Keratinocyte (primary cell): ENCODE results near the gene ARHGAP24. TPM values are rescaled to one million over a fixed set of nuclear protein-coding genes. Genes with fewer than 3 reads are reported as not detected.

Source experiments
- DNase-seq: peaks from one replicate; pipeline ENCODE4 v3.0.0-alpha.2; 2011; ENCODE audit warnings: low read depth, missing footprints, low spot score
- FAIRE-seq: peaks from 2 replicates; lab custom pipeline; 2011; peaks lifted over from hg19 to GRCh38; lab: Jason Lieb, UNC
- H2AFZ ChIP-seq: 2 replicates; pipeline ENCODE4 v1.6.0; 2012; ENCODE audit warnings: low read length, control low read depth, inconsistent platforms; ENCODE audit not compliant: control insufficient read depth
- H3K27ac ChIP-seq: 2 replicates; pipeline ENCODE4 v1.5.1; 2011; ENCODE audit warnings: low read length; ENCODE audit not compliant: control insufficient read depth, insufficient read depth
- H3K27me3 ChIP-seq: 3 replicates; pipeline ENCODE4 v1.6.0; 2011; ENCODE audit warnings: low read length; ENCODE audit not compliant: control insufficient read depth, insufficient read depth; ENCODE audit errors: extremely low read depth
- H3K36me3 ChIP-seq, 2 experiments: 2 replicates in 1 of 2; 3 replicates in 1 of 2; pipeline ENCODE4 v1.5.1; 2011; ENCODE audit warnings: low read length in 2 of 2, mild to moderate bottlenecking in 1 of 2; ENCODE audit not compliant: control insufficient read depth in 2 of 2, insufficient read depth in 2 of 2; ENCODE audit errors: extremely low read depth in 1 of 2
- H3K4me1 ChIP-seq: 3 replicates; pipeline ENCODE4 v1.5.1; 2011; ENCODE audit warnings: low read length; ENCODE audit not compliant: control insufficient read depth, insufficient read depth; ENCODE audit errors: extremely low read depth
- H3K4me2 ChIP-seq: 3 replicates; pipeline ENCODE4 v1.6.0; 2011; ENCODE audit warnings: low read depth, low read length; ENCODE audit not compliant: control insufficient read depth, insufficient read depth; ENCODE audit errors: extremely low read depth
- H3K4me3 ChIP-seq, 3 experiments: fragments of 200-600 bp in 1 of 3; sonication (generic) in 1 of 3; 2 replicates in 2 of 3; 3 replicates in 1 of 3; pipeline ENCODE4 v1.5.1; 2011 to 2016; ENCODE audit warnings: low read length in 3 of 3, mild to moderate bottlenecking in 3 of 3, control low read depth in 2 of 3, inconsistent platforms in 1 of 3, low read depth in 1 of 3, mixed read lengths in 1 of 3, mixed run types in 1 of 3, moderate library complexity in 1 of 3; ENCODE audit not compliant: control insufficient read depth in 2 of 3, insufficient read depth in 2 of 3; ENCODE audit errors: extremely low read depth in 1 of 3
- H3K79me2 ChIP-seq: 2 replicates; pipeline ENCODE4 v1.6.0; 2012; ENCODE audit warnings: low read length; ENCODE audit not compliant: control insufficient read depth, insufficient read depth
- H3K9ac ChIP-seq: 3 replicates; pipeline ENCODE4 v1.6.0; 2011; ENCODE audit warnings: low read length; ENCODE audit not compliant: control insufficient read depth, insufficient read depth; ENCODE audit errors: extremely low read depth
- H3K9me1 ChIP-seq: 3 replicates; pipeline ENCODE4 v1.6.0; 2011; ENCODE audit warnings: low read length; ENCODE audit not compliant: control insufficient read depth, insufficient read depth; ENCODE audit errors: extremely low read depth
- H3K9me3 ChIP-seq: 2 replicates; pipeline ENCODE4 v1.5.1; 2012; ENCODE audit warnings: low read depth, low read length; ENCODE audit not compliant: control insufficient read depth
- H4K20me1 ChIP-seq: 3 replicates; pipeline ENCODE4 v1.6.0; 2011; ENCODE audit warnings: low read length; ENCODE audit not compliant: control insufficient read depth, insufficient read depth; ENCODE audit errors: extremely low read depth
- EZH2 ChIP-seq: IDR thresholded peaks from one replicate; pipeline ENCODE4 v1.6.1; 2012; ENCODE audit warnings: inconsistent platforms, mild to moderate bottlenecking, low read length, moderate library complexity
- dilution Hi-C: fragments of 300-500 bp; cut with MboI; formaldehyde crosslinking; loops from one replicate; pipeline ENCODE4 v1.7.0; 2020; ENCODE audit warnings: low sequenced_read_pairs; ENCODE audit not compliant: extremely low pct_ligation_motif_present
- polyA plus RNA-seq, 5 experiments: library from polyadenylated mRNA; depleted of rRNA in 3 of 5; stranded (reverse) in 3 of 5; stranded (forward) in 1 of 5; unstranded in 1 of 5; fragments of >200 nt; gene quantifications; 1 replicate in 1 of 5; 2 replicates in 3 of 5; 3 replicates in 1 of 5; pipeline versions ENCODE4 v1.2.1 to v1.2.3, GENCODE V29; 2011 to 2012; ENCODE audit warnings: missing spikeins in 2 of 5, low read depth in 1 of 5, low replicate concordance in 1 of 5
- TF ChIP-seq, protein P1 (sequence below), 3 experiments: IDR thresholded peaks in 1 of 3; conservative IDR thresholded peaks in 1 of 3; optimal IDR thresholded peaks in 1 of 3; 2 replicates in 2 of 3; 3 replicates in 1 of 3; pipeline versions ENCODE3 to v1.5.1; 2011; ENCODE audit warnings: low read length in 3 of 3, mild to moderate bottlenecking in 3 of 3, moderate library complexity in 2 of 3, control low read depth in 1 of 3, inconsistent platforms in 1 of 3; ENCODE audit not compliant: insufficient read depth in 2 of 3; ENCODE audit errors: extremely low read depth in 1 of 3

Gene ARHGAP24
- polyA plus RNA-seq, 1 donor (not counting 4 experiments of a cell fraction or from before 2014, with no cell fraction given) = 0.87 TPM

DNA sequence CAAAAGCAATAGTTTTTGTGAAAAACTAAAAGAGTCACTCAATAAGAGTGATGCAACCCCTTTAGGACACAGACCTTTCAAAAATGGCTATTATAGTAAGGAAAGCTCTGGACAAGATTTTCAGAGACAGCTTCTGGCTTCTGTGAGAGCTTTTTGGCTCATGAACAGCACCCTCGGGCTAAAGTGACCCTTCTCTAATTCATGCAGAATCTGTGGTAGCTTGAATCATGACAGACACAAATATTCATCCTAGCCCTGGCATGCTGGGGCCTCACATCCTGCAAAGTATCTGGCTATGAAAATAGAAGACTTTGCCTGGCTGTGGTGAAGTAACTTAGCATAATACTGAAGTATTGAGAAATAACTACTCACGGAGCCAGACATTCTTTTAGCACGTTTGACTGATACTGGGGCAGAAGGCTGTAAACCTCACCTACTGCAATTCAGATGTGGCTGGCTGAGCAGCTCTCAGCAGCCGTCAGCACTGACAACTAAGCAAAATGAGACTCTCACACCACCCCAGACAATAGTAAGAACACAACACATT, 557.6 kb downstream of the ARHGAP24 start:
- Histone ChIP-seq H3K27me3 (no peaks in the 10 kb centered on the region), H3K36me3 (no peaks in the 10 kb centered on the region), H3K4me3 (no peak overlapping the region), H3K9me3 (no peaks in the 10 kb centered on the region), H2AFZ (peak overlapping the region; percentile 67), H4K20me1 (no peaks in the 10 kb centered on the region), H3K4me1 (peaks cover 25% of the 10 kb centered on the region), H3K4me2 (peak overlapping the region; percentile 72), H3K9me1 (no peaks in the 10 kb centered on the region), H3K9ac (peak overlapping the region; percentile 29), H3K27ac (peak overlapping the region; percentile 65), H3K79me2 (no peaks in the 10 kb centered on the region)
- DNase-seq = peak; percentile 36
- FAIRE-seq = peak; percentile 97
- dilution Hi-C loops = no loop called here
- TF ChIP-seq, protein P1, sequence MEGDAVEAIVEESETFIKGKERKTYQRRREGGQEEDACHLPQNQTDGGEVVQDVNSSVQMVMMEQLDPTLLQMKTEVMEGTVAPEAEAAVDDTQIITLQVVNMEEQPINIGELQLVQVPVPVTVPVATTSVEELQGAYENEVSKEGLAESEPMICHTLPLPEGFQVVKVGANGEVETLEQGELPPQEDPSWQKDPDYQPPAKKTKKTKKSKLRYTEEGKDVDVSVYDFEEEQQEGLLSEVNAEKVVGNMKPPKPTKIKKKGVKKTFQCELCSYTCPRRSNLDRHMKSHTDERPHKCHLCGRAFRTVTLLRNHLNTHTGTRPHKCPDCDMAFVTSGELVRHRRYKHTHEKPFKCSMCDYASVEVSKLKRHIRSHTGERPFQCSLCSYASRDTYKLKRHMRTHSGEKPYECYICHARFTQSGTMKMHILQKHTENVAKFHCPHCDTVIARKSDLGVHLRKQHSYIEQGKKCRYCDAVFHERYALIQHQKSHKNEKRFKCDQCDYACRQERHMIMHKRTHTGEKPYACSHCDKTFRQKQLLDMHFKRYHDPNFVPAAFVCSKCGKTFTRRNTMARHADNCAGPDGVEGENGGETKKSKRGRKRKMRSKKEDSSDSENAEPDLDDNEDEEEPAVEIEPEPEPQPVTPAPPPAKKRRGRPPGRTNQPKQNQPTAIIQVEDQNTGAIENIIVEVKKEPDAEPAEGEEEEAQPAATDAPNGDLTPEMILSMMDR (optimal IDR thresholded peaks at IDR 0.05 in 1 of 3, IDR thresholded peaks at IDR 0.05 in 1 of 3, conservative IDR thresholded peaks at IDR 0.05 in 1 of 3; ENCODE audit: extremely low read depth in 1 of 3, insufficient read depth in 2 of 3, low read length in 3 of 3) = no peak
- TF ChIP-seq EZH2 = no peak

DNA sequence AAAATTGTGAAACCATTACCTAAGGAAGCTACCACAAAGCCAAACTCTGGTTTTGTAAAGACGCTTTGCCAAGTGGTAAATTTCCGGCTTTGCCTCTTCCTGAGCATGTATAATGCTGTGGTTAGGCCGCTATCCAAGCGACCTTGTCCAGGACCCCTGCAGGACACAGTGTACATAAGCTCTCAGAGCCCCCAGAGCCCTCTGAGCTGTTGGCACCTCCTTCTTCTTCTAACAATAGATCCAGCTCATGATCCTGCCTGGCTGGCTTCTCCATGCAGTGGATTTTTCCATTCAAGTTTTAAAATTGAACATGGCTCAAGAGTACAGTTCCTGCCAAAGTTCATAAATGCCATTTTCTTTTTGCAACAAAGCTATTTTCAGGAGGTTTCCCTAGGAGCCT, 558.2 kb downstream of the ARHGAP24 start:
- TF ChIP-seq, protein P1 (optimal IDR thresholded peaks at IDR 0.05 in 1 of 3, IDR thresholded peaks at IDR 0.05 in 1 of 3, conservative IDR thresholded peaks at IDR 0.05 in 1 of 3; ENCODE audit: extremely low read depth in 1 of 3, insufficient read depth in 2 of 3, low read length in 3 of 3) = no peak
- no peak for TF ChIP-seq EZH2
- peak overlapping the region; percentile 65 for H3K27ac ChIP-seq
- H3K27me3 ChIP-seq = no peaks in the 10 kb centered on the region
- peak overlapping the region; percentile 29 for H3K9ac ChIP-seq
- no peaks in the 10 kb centered on the region for H3K9me1 ChIP-seq
- peak overlapping the region; percentile 67 for H2AFZ ChIP-seq
- H4K20me1 ChIP-seq = no peaks in the 10 kb centered on the region
- H3K36me3 ChIP-seq = no peaks in the 10 kb centered on the region
- H3K4me1 ChIP-seq = peaks cover 25% of the 10 kb centered on the region
- no peak overlapping the region for H3K4me3 ChIP-seq
- dilution Hi-C loops = no loop called here
- H3K9me3 ChIP-seq = no peaks in the 10 kb centered on the region
- H3K4me2 ChIP-seq = peak overlapping the region; percentile 72
- DNase-seq = no peak
- FAIRE-seq = no peak
- no peaks in the 10 kb centered on the region for H3K79me2 ChIP-seq
